ENCODE results near the gene FBLN7.
"Not testable (repeated sequence)": the region's sequence is repeated elsewhere in the genome, so short reads cannot be mapped to it uniquely, and the experiment has no call there.

Gene FBLN7

GRCh38 chr2:112201696-112202430 is 63.7 kb downstream of the FBLN7 start:
- Mint-ChIP-seq H3K27me3 (ENCODE audit: low read depth) (no peaks in the 10 kb centered on the region), H3K9me3 (peaks cover 23% of the 10 kb centered on the region), H3K27ac (no peak overlapping the region), H3K4me3 (no peak overlapping the region), H3K36me3 (ENCODE audit: low read depth) (peaks cover 13% of the 10 kb centered on the region), H3K4me1 (peaks cover 10% of the 10 kb centered on the region)
- TF ChIP-seq CTCF (IDR thresholded peaks at IDR 0.05; ENCODE audit: unreplicated experiment in 3 of 3): no peak

GRCh38 chr2:112204411-112204810 is 66.2 kb downstream of the FBLN7 start:
- H3K27me3 Mint-ChIP-seq (ENCODE audit: low read depth): no peaks in the 10 kb centered on the region
- H3K4me3 Mint-ChIP-seq: no peak overlapping the region
- H3K9me3 Mint-ChIP-seq: peaks cover 33% of the 10 kb centered on the region
- no peak for TF ChIP-seq CTCF (IDR thresholded peaks at IDR 0.05; ENCODE audit: unreplicated experiment in 3 of 3)
- H3K27ac Mint-ChIP-seq: no peak overlapping the region
- no peaks in the 10 kb centered on the region for H3K4me1 Mint-ChIP-seq
- peaks cover 22% of the 10 kb centered on the region for H3K36me3 Mint-ChIP-seq (ENCODE audit: low read depth)

- H3K36me3 Mint-ChIP-seq (ENCODE audit: low read depth): peaks cover 50% of the 10 kb centered on the region
- H3K27me3 Mint-ChIP-seq (ENCODE audit: low read depth); H3K27ac Mint-ChIP-seq; H3K4me3 Mint-ChIP-seq; H3K4me1 Mint-ChIP-seq: not testable (repeated sequence)
- peaks cover 31% of the 10 kb centered on the region for H3K9me3 Mint-ChIP-seq
Measured at GRCh38 chr2:112207905-112208304, 69.7 kb downstream of the FBLN7 start.

- Mint-ChIP-seq H3K4me1 (peaks cover 5% of the 10 kb centered on the region), H3K27ac (no peak overlapping the region), H3K4me3 (no peak overlapping the region), H3K27me3 (ENCODE audit: low read depth) (no peaks in the 10 kb centered on the region), H3K36me3 (ENCODE audit: low read depth) (peaks cover 37% of the 10 kb centered on the region), H3K9me3 (peaks cover 5% of the 10 kb centered on the region)
- TF ChIP-seq CTCF (IDR thresholded peaks at IDR 0.05; ENCODE audit: unreplicated experiment in 3 of 3): no peak
Measured at GRCh38 chr2:112216167-112216566, 78.0 kb downstream of the FBLN7 start.

GRCh38 chr2:112217854-112218253 is 79.7 kb downstream of the FBLN7 start:
- Mint-ChIP-seq H3K27ac (no peak overlapping the region), H3K4me3 (no peak overlapping the region)

GRCh38 chr2:112220186-112220585 is 82.0 kb downstream of the FBLN7 start:
- H3K9me3 Mint-ChIP-seq: peaks cover 19% of the 10 kb centered on the region
- no peak overlapping the region for H3K27ac Mint-ChIP-seq
- H3K36me3 Mint-ChIP-seq (ENCODE audit: low read depth): peaks cover 23% of the 10 kb centered on the region
- no peak for TF ChIP-seq CTCF (IDR thresholded peaks at IDR 0.05; ENCODE audit: unreplicated experiment in 3 of 3)
- H3K4me3 Mint-ChIP-seq: no peak overlapping the region
- peaks cover 5% of the 10 kb centered on the region for H3K4me1 Mint-ChIP-seq
- no peaks in the 10 kb centered on the region for H3K27me3 Mint-ChIP-seq (ENCODE audit: low read depth)

More at GRCh38 chr2:112217854-112218253, 79.7 kb downstream of the FBLN7 start:
- Mint-ChIP-seq H3K27me3 (ENCODE audit: low read depth) (no peaks in the 10 kb centered on the region), H3K36me3 (ENCODE audit: low read depth) (peaks cover 23% of the 10 kb centered on the region), H3K4me1 (peaks cover 5% of the 10 kb centered on the region), H3K9me3 (peaks cover 19% of the 10 kb centered on the region)
- no peak for TF ChIP-seq CTCF (IDR thresholded peaks at IDR 0.05; ENCODE audit: unreplicated experiment in 3 of 3)

Measured in nephron (organoid).